ENCODE data around the gene ACTN4. TPM values are rescaled to one million over a fixed set of nuclear protein-coding genes. Genes with fewer than 3 reads are reported as not detected.
A peak's percentile ranks its signal among the peaks of the same experiment; 100 is the strongest.

ACTN4 gene
- total and polyA plus RNA-seq, 9 donors = 139 to 458 (median 299) TPM

GRCh38 chr19:38702278-38702677 is 54.8 kb downstream of the ACTN4 start:
- intact Hi-C loops (cut with DNase I) = loop anchor here in 1 of 4 donors (5.0 kb wide), 1 partner anchor 1990 kb away; no protein-coding TSS in a partner anchor
- TF ChIP-seq EP300 (IDR thresholded peaks at IDR 0.05) (no peak), POLR2A (IDR thresholded peaks at IDR 0.05) (no peak), CTCF (IDR thresholded peaks at IDR 0.05) (no peak)
- Histone ChIP-seq H3K4me1 (ENCODE audit: insufficient read depth) (peaks cover 25% of the 10 kb centered on the region), H3K4me3 (no peak overlapping the region), H3K27ac (peak overlapping the region in 1 of 2 donors; percentile 23), H3K36me3 (no peaks in the 10 kb centered on the region), H3K9me3 (no peaks in the 10 kb centered on the region), H3K27me3 (no peaks in the 10 kb centered on the region)
- 55 to 72% (median 62%) methylated on average over 14 of the region's 14 CpGs for WGBS, 3 donors
- peak in 1 of 5 donors; percentile 32 for DNase-seq

GRCh38 chr19:38703509-38703908 is 56.1 kb downstream of the ACTN4 start:
- no peak overlapping the region for H3K4me3 ChIP-seq
- whole genome bisulfite sequencing, 3 donors = 90% methylated on average over 14 of the region's 14 CpGs
- TF ChIP-seq POLR2A (IDR thresholded peaks at IDR 0.05) (no peak), CTCF (IDR thresholded peaks at IDR 0.05) (no peak), EP300 (IDR thresholded peaks at IDR 0.05) (no peak)
- intact Hi-C loops (cut with DNase I) = loop anchor here in 1 of 4 donors (5.0 kb wide), 1 partner anchor 1991 kb away; no protein-coding TSS in a partner anchor
- H3K9me3 ChIP-seq = no peaks in the 10 kb centered on the region
- peaks cover 24% of the 10 kb centered on the region for H3K4me1 ChIP-seq (ENCODE audit: insufficient read depth)
- no peak for DNase-seq
- no peaks in the 10 kb centered on the region for H3K27me3 ChIP-seq
- no peak overlapping the region for H3K27ac ChIP-seq
- no peaks in the 10 kb centered on the region for H3K36me3 ChIP-seq

- no peak for DNase-seq
- TF ChIP-seq EP300 (IDR thresholded peaks at IDR 0.05) (no peak), CTCF (IDR thresholded peaks at IDR 0.05) (no peak), POLR2A (IDR thresholded peaks at IDR 0.05) (no peak)
- WGBS, 3 donors = 87 to 90% (median 87%) methylated on average over 13 of the region's 13 CpGs
- H3K36me3 ChIP-seq = no peaks in the 10 kb centered on the region
- H3K27ac ChIP-seq = no peak overlapping the region
- no peaks in the 10 kb centered on the region for H3K9me3 ChIP-seq
- intact Hi-C loops (cut with DNase I) = loop anchor here in 1 of 4 donors (5.0 kb wide), 1 partner anchor 1992 kb away; no protein-coding TSS in a partner anchor
- H3K27me3 ChIP-seq = no peaks in the 10 kb centered on the region
- peaks cover 18% of the 10 kb centered on the region for H3K4me1 ChIP-seq (ENCODE audit: insufficient read depth)
- no peak overlapping the region for H3K4me3 ChIP-seq
Measured at GRCh38 chr19:38704488-38705026, 57.1 kb downstream of the ACTN4 start.

- Histone ChIP-seq H3K36me3 (no peaks in the 10 kb centered on the region), H3K9me3 (no peaks in the 10 kb centered on the region), H3K27me3 (no peaks in the 10 kb centered on the region), H3K4me1 (ENCODE audit: insufficient read depth) (peaks cover 15% of the 10 kb centered on the region), H3K4me3 (no peak overlapping the region), H3K27ac (no peak overlapping the region)
- intact Hi-C loops (cut with DNase I) = no loop called here
- DNase-seq = peak in 1 of 5 donors; percentile 24
- 73 to 76% (median 75%) methylated on average over 14 to 22 of the region's 22 CpGs for WGBS, 3 donors
- TF ChIP-seq EP300 (IDR thresholded peaks at IDR 0.05) = no peak
- no peak for TF ChIP-seq POLR2A (IDR thresholded peaks at IDR 0.05)
- no peak for TF ChIP-seq CTCF (IDR thresholded peaks at IDR 0.05)
Measured at GRCh38 chr19:38705197-38706019, 58.0 kb downstream of the ACTN4 start.

All from ovary (tissue), 9 donors.